ENCODE measurements around the gene GPR162. TPM values are rescaled to one million over a fixed set of nuclear protein-coding genes. Genes with fewer than 3 reads are reported as not detected.

GPR162 gene
- total and polyA plus RNA-seq, 10 of the 15 experiments (the other 5 are each of a cell fraction or from before 2014, with no cell fraction given), result not detected

- no peaks in the 10 kb centered on the region for H4K20me1 ChIP-seq (ENCODE audit: control insufficient read depth, insufficient read depth)
- no peaks in the 10 kb centered on the region; a peak in 1 of 4 replicates for H3K27me3 ChIP-seq (replicated peaks in 1 of 2; ENCODE audit: control insufficient read depth in 2 of 2, insufficient read depth in 2 of 2, low read length in 1 of 2)
- no peaks in the 10 kb centered on the region for H3K79me2 ChIP-seq (ENCODE audit: control insufficient read depth, insufficient read depth, low read length)
- RAD21 ChIA-PET (ENCODE audit: unreplicated experiment), result interaction anchor here (1.2 kb wide), 1 partner anchor 16 kb away, joined by 3 read pairs; no protein-coding TSS in a partner anchor
- no peak overlapping the region for H2AFZ ChIP-seq (ENCODE audit: control insufficient read depth, low read depth, low read length)
- no peak for DNase-seq (ENCODE audit: low read depth, low spot score)
- SMC1A ChIA-PET (ENCODE audit: uncharacterized antibody, unreplicated experiment), result interaction anchor here (1.0 to 1.2 kb wide), 4 partner anchors 10 to 43 kb away, joined by 3 to 4 read pairs (median 4); partner anchors contain the start of gene MLF2
- no peak overlapping the region for H3K4me2 ChIP-seq (ENCODE audit: control insufficient read depth, insufficient read depth)
- no peak overlapping the region for H3K27ac ChIP-seq (ENCODE audit: control insufficient read depth, insufficient read depth)
- FAIRE-seq, result no peak
- CTCF ChIA-PET, result interaction anchor here (0.9 to 1.0 kb wide), 2 partner anchors 38 to 44 kb away, joined by 3 to 7 read pairs; partner anchors contain the start of gene MLF2
- H3K4me1 ChIP-seq (ENCODE audit: control insufficient read depth, insufficient read depth, low read length), result peaks cover 15% of the 10 kb centered on the region
- no peaks in the 10 kb centered on the region for H3K9me3 ChIP-seq (replicated peaks; ENCODE audit: control insufficient read depth, insufficient read depth, low read length)
- H3K9ac ChIP-seq (ENCODE audit: control insufficient read depth, insufficient read depth, low read length), result no peak overlapping the region
- ATAC-seq, result no peak
- intact Hi-C loops (cut with micrococcal nuclease; ENCODE audit: unreplicated experiment), result no loop called here
- WGBS (ENCODE audit: insufficient coverage, insufficient replicate concordance, low lambda C conversion rate, missing lambda C conversion rate), result 57% methylated on average over 4 of the region's 4 CpGs
- in situ Hi-C loops (cut with MboI), result no loop called here
- H3K36me3 ChIP-seq (ENCODE audit: control insufficient read depth in 2 of 2, insufficient read depth in 2 of 2, low read length in 1 of 2), result no peaks in the 10 kb centered on the region
- POLR2A ChIA-PET, result interaction anchor here (0.6 kb wide), 1 partner anchor 40 kb away, joined by 5 read pairs; no protein-coding TSS in a partner anchor
- no peak overlapping the region for H3K4me3 ChIP-seq
- no TSS peak for BruUV-seq (replicated peaks)
- no peak for TF ChIP-seq E4F1 (IDR thresholded peaks at IDR 0.05; ENCODE audit: borderline replicate concordance, partially characterized antibody)
- TF ChIP-seq HDAC6 (IDR thresholded peaks at IDR 0.05; ENCODE audit: unreplicated experiment), result no peak
- no peak for TF ChIP-seq BRCA1 (IDR thresholded peaks at IDR 0.05; ENCODE audit: low read depth, low read length)
- TF ChIP-seq PAX5 (IDR thresholded peaks at IDR 0.05; ENCODE audit: borderline replicate concordance, low read depth, low read length), result no peak
- TF ChIP-seq ZNF217 (IDR thresholded peaks at IDR 0.05), result no peak
- TF ChIP-seq SUPT20H (IDR thresholded peaks at IDR 0.05; ENCODE audit: borderline replicate concordance, control insufficient read depth, low read depth, low read length), result no peak
- TF ChIP-seq IRF4 (IDR thresholded peaks at IDR 0.05; ENCODE audit: low read depth, low read length), result no peak
- no peak for TF ChIP-seq BACH1 (IDR thresholded peaks at IDR 0.05; ENCODE audit: borderline replicate concordance)
- TF ChIP-seq EGR1 (IDR thresholded peaks at IDR 0.05; ENCODE audit: borderline replicate concordance in 1 of 2, low read depth in 2 of 2, low read length in 2 of 2), result no peak
- TF ChIP-seq CUX1 (IDR thresholded peaks at IDR 0.05; ENCODE audit: insufficient replicate concordance, low read depth, low read length), result no peak
- no peak for TF ChIP-seq TBL1XR1 (IDR thresholded peaks at IDR 0.05; ENCODE audit: low read depth, low read length)
- TF ChIP-seq RELB (IDR thresholded peaks at IDR 0.05; ENCODE audit: low read depth), result no peak
- no peak for TF ChIP-seq JUND (IDR thresholded peaks at IDR 0.05; ENCODE audit: low read depth, low read length)
- TF ChIP-seq RELA (IDR thresholded peaks at IDR 0.05; ENCODE audit: borderline replicate concordance, partially characterized antibody), result no peak
These were observed 25.0 kb upstream of the GPR162 start for GRCh38 chr12:6796576-6796975.

Data from GM12878 (cell line).